Stimulated activated CD8-positive, alpha-beta memory T cell treated with anti-CD3 and anti-CD28 coated beads, Interleukin-7, amount 100 ng/mL, for 1 hour (primary cell): ENCODE measurements around the gene SLC9C1.
"Not testable (repeated sequence)": the region's sequence is repeated elsewhere in the genome, so short reads cannot be mapped to it uniquely, and the experiment has no call there.

Experiments
- DNase-seq, 2 donors: peaks; one replicate each; pipeline ENCODE4 v3.0.0-alpha.2; 2020; ENCODE audit warnings: low read depth in 2 of 2

Gene SLC9C1

DNA sequence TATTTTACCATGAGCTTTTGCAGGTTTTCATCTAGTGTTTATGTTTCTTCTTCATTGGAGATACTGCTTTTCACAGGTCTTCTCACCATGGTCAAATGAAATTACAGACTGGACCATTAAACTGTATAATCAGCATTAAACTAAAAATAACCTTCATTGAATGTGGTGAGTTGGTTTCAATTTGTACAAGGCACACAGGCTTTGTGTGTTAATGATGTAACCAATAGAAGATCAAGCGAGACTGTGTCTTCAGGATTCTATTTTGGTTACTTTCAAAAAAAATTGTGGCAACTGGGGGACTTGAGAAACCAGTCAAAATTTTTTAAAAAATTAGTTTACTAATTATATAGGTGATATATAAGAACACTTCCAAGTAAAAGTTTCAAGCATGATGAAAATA is 106.7 kb downstream of the SLC9C1 start:
- DNase-seq, result no peak

DNA sequence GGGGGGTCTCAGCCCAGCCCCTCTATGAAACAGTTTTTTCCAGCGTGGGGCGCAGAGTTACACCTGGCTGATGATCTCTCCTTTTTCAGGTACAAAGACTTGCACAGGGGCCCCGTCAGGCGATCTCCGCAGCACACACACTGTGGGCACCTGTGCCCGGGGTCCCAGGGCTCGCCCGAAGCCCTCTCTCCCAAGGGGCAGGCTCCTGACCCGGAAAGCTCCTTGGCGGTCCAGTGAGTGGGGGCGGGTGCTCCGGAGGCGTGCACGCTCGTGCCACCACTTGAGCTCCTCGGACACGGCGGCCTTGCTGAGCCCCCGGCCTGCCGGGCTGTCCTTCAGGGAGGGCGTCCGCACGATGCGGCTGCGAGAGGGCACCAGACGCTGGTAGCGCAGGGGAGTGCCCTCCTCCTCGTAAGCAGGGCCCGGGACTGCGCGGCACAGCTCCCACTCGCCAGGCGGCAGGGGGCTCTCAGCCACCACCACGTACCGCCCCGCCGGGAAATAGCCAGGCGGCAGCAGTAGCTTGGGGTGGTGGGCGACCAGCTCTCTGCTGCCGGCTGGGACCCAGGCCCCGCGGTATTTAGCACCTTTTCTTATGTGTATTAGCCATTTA is 108.5 kb downstream of the SLC9C1 start:
- not testable (repeated sequence) for DNase-seq

DNA sequence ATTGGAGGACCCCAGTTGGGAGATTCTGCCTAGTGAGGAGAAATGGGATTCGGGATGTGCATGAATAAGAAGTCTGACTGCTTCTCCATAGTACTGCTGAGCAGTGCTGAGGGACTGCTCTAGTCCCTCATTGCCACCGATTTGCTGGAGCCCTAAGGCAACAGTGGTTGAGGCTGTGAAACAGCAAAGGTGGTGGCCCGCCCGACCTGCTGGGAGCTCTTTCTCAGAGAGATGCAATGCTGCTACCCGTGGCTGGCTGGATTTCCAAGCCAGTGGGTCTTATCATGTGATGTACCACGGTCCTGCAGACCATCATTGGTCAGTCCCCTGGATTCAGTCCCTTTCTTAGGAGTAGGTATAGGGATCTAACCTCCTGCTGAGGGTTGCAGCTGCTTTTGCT is 118.4 kb downstream of the SLC9C1 start:
- no peak for DNase-seq

DNA sequence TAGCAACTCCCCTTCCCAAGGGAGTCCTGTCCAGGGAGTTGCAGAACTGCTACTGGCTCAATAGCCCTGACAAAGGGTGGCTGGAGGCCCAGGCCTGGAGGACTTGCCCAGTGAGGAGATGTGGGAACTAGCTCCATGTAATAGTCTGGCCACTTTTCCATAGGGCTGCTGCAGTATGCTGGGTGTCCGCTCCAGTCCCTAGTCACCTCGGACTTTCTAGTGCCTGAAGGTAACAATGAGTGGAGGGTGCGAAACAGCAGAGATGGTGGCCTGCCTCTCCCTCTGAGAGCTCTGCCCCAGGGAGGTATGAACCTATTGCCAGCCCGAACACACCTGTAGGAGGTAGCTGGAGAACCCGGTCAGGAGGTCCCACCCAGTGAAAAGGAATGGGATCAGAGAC is 119.0 kb downstream of the SLC9C1 start:
- DNase-seq, result no peak

DNA sequence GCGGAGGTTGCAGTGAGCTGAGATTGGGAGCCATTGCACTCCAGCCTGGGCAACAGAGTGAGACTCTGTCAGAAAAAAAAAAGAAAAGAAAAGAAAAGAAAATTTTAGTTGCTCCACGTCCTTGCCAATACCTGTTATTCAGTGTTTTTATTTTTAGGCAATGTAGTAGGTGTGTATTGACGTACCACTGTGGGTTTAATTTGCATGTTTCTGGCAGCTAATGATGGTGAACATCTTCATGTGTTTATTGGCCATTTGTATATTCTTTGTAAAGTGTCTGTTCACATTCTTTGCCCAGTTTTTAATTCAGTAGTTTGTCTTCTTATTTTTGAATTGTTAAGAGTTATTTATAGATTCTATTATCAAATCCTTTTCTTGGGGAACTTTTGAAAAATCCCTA is 122.9 kb downstream of the SLC9C1 start:
- no peak for DNase-seq

DNA sequence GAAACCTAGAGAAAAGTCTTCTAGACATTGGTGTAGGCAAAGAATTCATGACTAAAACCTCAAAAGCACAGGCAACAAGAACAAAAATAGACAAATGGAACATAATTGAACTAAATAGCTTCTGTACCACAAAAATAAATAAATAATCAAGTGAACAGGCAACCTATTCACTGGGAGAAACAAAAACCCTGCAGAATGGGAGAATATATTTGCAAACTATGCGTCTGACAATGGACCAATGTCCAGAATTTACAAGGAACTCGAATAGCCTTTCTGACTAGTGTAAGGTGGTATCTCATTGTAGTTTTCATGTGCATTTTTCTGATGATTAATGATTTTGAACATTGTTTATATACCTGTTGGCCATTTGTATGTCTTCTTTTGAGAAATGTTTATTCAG is 124.0 kb downstream of the SLC9C1 start:
- DNase-seq, result no peak

DNA sequence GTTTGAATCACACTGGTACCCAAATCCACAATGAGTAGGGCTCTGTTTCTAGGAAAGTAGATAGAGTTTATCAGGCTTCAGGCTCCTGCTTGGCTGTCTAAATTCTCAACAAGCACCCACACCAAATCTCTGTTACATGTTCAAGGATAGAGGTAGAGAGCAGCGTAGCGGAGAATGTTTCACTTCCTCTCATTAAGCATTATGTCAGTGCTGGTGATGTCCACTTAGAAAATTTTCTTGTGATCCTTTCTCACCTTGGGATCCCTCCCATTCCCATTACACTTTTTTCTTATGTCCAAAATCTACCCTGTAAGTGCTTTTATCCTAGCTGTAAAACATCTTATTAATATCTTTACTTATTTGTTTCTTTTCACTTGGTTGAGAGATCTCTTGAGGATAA is 126.3 kb downstream of the SLC9C1 start:
- no peak for DNase-seq

DNA sequence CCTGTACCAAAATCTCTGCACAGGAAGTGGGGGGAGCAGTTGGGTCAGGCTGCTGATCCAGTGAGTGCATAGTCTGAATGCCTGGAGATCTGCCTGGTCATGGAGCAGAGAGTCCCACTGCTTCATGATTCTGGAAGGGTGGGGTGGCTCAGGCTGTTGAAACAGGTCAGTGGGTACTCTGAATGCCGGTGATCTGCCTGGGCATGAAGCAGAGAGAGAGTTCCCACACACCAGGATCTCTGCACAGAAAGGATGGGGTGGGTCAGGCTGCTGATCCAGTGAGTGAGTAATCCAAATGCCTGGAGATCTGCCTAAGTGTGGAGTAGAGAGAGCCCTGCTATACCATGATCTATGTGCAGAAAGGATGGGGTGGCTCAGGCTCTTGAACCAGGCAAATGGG is 144.9 kb downstream of the SLC9C1 start:
- no peak for DNase-seq

DNA sequence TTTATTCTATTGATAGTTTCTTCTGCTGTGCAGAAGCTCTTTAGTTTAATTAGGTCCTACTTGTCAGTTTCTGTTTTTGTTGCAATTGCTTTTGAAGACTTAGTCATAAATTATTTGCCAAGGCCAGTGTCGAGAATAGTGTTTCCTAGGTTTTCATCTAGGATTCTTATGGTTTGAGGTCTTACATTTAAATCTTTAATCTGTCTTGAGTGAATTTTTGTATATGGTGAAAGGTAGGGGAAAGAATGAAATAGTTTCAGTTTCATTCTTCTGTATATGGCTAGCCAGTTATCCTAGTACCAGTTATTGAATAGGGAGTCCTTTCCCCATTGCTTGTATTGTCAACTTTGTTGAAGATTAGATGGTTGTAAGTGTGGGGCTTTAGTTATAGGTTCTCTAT is 150.3 kb downstream of the SLC9C1 start:
- no peak for DNase-seq

DNA sequence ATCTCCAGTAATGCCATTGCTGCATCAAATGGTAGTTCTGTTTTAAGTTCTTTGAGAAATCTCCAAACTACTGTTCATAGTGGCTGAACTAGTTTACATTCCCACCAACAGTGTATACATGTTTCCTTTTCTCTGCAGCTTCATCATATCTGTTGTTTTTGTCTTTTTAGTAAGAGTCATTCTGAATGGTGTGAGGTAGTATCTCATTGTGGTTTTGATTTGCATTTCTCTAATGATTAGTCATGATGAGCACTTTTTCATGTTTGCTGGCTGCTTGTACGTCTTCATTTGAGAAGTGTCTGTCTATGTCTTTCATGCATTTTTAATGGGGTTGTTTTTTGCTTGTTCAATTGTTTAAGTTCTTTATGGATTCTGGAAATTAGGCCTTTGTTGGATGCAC is 150.8 kb downstream of the SLC9C1 start:
- DNase-seq, result no peak

DNA sequence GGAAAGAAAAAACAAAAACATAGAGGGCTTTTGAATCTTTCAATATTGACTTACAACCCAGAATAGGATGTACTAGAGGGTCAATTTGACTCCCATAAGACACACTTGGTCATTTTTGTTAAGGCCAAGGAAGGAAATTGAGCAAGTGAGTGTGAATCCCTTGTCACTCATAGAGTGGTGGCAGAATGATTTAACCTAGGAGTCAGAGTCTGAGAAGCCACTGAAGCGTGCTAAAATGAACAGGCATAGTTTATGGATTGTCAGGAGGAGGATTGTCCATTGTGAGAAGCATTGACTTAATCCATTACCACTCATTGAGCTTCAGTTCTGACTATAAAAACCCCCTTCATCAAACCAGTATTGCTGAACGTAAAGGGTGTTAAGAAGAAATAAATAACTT is 152.7 kb downstream of the SLC9C1 start:
- no peak for DNase-seq

DNA sequence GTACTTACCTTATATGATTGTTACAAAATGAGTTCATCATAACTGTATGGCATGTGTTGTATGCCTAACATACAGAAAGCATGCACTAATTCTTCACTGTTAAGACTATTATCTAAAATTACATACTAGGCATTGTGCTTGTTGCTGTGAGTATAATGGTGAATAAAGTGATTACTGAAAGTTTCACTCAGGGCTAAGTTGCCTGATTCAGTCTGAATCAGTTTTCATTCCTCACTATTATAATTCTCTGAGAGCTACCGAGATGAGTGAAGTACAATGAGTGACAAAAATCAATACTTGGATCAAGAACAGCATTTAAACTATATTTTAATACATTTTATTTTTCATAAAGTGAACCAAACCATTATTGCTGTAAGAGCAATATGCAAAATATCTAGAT is 153.4 kb downstream of the SLC9C1 start:
- no peak for DNase-seq

DNA sequence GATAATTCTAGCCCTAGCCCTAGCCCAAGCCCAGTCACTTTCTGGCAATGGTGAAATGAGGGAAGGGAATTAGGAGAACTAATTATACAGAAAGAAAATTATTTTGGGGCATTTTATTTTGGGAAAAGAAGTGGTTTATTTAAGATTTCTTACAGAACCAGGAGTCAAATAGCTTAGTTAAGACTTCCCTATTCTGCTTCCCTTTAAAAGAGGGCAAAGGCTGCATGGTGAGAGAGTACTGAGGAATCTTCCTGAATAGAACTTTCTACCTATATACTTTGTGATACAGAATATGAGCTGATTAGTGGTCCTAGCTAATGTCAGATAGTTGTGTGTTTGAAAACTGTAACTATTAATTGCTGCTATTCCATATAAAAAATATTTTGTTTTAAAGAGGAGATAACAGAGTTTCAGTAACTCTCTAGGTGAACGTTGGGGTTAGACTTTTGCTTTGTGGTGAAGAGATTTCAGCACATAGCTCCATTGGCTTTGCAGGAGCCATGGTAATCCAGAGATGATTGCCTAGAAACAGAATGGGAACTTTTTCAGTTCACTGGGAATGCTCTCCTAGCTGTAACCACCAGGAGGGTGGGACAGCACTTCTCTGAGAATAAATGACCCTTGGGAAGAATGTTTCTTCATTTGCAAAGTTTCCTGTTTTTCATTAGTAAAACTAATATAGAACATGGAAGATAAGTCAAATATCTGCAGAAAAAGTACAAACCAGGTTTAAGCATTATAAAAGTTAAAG is 155.6 kb downstream of the SLC9C1 start:
- no peak for DNase-seq

DNA sequence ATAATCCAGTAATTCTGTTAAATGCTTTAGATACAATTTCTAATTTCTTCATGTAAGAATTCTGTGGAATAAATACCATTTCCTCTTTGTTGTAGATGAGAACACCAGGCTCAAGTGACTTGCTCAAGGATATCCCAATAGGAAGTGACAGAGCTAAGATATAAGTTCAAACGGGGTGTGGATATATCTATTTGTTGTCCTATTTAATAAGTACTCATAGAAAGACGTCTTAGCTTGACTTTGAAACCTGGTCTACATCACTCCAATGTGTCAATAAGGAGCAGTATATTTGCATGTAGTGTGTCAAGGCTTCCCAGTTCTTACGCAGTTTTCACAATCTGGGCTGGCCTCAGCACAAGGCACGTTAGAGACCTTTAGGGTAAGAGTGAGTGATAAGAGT is 156.2 kb downstream of the SLC9C1 start:
- DNase-seq, result no peak

DNA sequence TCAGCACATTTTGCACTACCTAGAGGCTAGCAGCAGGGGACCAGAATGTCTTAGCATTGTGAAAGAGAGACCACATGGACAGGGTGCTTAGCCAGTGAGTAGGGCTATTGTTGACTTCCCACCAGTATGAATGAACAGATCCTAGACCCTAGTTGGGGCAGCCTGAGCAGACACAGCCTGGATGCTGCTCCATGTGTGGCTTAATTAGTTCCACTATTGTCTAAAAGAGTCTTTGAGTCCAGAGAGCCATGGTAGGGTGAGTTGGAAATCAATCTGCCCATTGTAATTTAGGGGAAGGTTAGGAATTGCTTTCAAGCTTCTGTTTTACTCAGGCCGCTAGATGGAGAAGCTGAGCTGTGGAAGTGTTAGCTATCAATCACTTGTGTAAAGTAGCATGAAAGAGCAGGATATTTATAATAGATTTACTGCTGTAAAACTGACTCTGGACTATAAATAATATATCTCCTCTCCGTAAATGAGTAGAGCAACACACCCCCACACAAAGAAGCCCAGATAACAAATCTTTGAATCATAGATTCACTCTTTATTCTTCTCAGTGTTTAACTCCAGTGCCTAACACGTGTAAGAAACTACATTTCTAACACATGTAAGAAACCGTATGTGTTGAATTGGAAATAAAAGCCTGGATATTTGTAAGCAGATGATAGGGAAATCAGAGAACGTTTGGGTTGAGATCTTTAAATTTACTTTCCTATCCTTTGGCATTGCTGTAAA is 156.9 kb downstream of the SLC9C1 start:
- DNase-seq, result no peak

DNA sequence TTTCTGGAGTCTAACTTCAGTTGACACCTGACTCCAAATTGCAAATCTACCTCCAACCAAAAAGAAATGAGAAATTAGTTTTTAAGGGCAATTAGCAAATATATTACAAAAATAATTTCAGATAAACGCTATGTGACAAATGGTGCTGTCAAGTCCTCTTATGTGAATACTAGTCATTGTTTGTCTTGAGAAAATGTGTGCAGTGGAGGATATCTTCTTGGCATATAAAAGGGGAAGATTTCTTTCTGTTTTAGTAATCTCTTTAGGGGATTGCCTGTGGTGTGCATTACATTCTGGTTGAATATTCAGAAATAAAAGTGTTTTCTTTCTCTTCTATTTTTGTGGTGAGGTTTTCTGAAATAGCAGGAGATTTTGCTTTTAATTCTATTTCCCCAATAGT is 158.0 kb downstream of the SLC9C1 start:
- DNase-seq, result no peak

DNA sequence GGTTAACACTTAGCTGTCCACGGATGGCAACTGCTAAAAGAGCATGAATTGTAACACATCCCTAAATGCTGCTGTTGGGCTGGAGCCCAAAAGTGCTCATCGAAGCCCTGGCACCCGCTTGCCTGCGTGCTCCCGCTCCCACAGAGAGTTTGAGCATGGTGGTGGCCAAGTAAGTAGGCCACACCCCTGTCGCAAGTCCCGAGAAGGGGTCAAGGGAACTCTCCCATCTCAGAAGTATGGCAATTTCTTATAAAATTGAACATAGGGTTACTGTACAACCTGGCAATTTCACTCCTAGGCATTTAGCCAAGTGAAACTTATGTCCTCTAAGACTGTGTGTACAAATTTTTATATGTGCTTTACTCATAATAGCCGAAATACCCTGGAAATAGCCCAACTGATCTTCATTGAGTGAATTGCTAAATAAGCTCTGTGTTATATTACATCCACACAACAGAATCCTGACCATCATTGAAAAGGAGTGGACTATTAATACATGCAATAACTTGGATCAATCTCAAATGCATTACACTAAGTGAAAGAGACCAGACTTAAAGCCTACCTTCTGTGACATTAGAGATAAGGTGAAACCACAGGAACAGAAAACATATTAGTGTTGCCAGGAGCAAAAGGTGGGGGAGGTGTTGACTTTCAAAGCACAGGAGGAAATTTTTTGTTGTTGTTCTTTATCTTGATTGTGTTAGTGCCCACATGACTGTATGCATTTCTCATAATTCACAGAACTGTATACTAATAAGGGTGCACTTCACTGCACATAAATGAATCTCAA is 159.5 kb downstream of the SLC9C1 start:
- DNase-seq, result no peak

DNA sequence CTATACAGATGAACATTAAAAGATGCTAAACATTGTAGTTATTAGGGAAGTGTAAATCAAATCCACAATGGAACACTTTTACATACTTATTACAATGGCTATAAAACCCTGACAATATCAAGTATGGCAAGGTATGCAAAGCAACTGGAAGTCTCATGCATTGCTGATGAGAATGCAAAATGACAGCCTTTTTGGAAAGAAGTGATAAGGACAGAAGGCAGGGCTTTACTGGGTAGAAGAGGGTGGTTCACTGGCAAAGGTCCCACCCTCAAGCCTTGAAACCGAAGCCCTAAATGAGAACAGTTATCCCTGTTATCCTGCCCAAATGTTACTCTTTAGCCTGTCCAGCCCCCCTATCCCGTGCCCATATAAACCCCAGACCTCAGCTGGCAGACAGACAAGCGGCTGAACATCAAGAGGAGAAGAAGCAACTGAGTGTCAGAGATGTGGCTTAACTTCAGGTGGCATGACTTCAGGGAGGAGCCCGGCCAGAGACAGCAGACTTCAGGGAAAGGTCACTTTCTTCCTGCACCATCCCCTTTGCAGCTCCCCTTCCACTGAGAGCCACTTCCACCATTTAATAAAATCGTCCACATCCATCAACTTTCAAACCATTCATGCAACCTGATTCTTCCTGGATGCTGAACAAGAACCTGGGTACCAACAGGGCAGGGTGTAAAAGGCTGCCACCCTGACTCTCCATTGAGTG is 160.2 kb downstream of the SLC9C1 start:
- no peak for DNase-seq

DNA sequence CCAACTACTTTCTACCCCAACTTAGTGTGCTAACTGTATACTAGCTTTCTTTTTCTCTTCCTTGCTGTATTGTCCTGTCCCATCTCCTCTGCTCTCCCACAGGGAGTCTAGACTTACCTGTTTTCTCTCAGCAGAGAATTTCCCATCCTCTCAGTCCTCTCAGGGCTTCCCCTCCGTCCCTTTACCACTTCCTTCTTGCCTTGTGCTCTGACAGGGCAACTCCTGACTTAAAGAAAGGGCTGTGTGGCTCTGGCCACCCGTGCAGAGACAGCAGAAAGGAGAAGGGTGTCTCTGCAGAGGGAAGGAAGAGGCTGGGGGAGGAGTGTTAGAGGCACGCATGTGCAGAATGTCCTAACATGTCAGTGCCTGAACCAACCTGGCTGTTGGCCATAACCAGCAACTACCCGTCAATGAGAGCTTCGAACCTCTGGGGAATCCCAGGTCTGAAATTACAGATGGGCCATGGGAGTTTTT is 161.0 kb downstream of the SLC9C1 start, which contains the start of gene GCSAM:
Gene GCSAM, minus strand, starts transcription at position 274 of the 474 bp plus-strand sequence. Its CDS starts 128 bp downstream, at position 146.
- DNase-seq, result peak; percentile 19 to 37

DNA sequence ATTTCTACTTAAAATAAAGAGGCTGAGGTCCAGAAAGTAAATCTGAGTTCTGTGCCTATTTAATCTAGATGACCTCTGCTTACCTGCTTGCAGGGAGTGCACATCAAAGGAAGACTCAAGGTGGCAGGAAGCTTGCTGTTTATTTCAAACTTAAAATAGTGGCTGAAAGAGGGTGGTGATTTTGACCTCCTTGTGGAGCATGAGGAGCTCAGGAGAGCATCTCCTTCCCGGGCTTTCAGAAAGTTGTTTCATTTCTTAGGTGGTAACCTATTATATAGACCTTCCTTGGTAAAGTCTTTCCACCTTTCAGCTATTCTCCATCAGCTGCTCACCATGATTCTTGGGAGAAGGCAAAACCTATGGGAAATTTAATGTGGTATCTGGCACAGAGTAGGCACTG is 161.5 kb downstream of the SLC9C1 start:
- no peak for DNase-seq

DNA sequence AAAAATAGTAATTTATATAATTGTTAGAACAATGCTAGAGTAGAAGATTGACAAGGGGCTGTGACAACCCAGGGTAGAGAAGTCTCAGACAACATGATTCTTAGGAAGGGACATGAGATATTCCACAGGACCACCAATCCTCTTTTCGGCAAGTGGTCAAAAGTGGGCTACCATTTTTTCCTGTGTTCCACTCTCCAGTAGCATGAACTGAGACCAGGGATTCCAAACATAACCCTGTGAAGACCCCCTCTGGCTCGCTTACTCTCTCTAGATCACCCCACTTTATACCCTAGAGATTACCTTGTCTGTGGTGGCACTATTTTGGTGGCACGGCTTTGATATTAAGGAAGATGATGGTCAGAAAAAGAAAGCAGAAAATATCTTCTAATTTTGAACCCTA is 161.9 kb downstream of the SLC9C1 start:
- DNase-seq, result no peak
